GM04504 (cell line): Measurements from ENCODE around the gene USP33.
"Not testable (repeated sequence)": the region's sequence is repeated elsewhere in the genome, so short reads cannot be mapped to it uniquely, and the experiment has no call there.

Experiments used
- DNase-seq: peaks from one replicate; pipeline ENCODE4 v3.0.0-alpha.2; 2012; ENCODE audit warnings: low read depth

Gene USP33

GRCh38 chr1:77739235-77739634 lies 20.4 kb downstream of the USP33 start:
- DNase-seq = no peak

GRCh38 chr1:77732090-77732489 lies 27.6 kb downstream of the USP33 start:
- DNase-seq = no peak

DNA sequence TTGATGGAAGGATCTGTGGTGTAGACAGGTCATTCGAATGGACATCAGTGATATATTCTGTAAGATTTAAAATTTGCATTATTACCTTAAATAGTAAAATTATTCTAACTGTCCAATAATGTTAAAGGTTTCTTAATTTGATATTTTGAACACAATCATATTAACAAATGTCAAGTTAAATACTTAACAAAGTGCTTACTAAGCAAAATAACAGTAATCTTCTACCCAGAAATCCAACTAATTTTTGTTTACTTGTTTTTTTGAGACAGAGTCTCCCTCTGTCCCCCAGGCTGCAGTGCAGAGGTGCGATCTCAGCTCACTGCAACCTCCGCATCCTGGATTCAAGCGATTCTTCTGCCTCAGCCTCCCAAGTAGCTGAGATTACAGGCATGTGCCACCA lies 33.9 kb downstream of the USP33 start:
- DNase-seq = no peak

GRCh38 chr1:77718181-77718580 lies 41.5 kb downstream of the USP33 start:
- no peak for DNase-seq

GRCh38 chr1:77716065-77716464 lies 43.6 kb downstream of the USP33 start:
- DNase-seq = no peak

- no peak for DNase-seq
Observed at GRCh38 chr1:77709727-77710126, 49.9 kb downstream of the USP33 start.

- no peak for DNase-seq
Observed at GRCh38 chr1:77706321-77706720, 53.3 kb downstream of the USP33 start.

- DNase-seq = no peak
Observed at GRCh38 chr1:77704736-77705135, 54.9 kb downstream of the USP33 start.

- not testable (repeated sequence) for DNase-seq
Observed at GRCh38 chr1:77699673-77700072, 60.0 kb downstream of the USP33 start.

DNA sequence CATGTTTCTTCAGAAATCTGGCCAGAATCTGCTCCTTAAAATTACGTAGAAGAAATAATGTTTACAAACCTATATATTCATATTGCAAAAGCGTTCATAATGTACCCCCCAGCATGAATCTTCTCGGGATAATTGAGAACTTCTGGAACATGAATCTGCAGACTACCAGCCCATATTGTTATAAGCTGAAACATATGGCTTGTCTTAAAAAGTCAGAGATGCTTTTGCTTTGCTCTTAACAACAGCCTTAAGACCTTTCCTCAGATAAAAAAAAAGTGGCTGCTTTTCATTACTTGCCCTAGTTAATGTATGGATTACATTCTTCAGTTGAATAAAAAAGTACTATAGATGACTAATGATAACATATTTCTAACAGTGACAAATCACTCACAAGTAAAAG lies 62.2 kb downstream of the USP33 start:
- no peak for DNase-seq

DNA sequence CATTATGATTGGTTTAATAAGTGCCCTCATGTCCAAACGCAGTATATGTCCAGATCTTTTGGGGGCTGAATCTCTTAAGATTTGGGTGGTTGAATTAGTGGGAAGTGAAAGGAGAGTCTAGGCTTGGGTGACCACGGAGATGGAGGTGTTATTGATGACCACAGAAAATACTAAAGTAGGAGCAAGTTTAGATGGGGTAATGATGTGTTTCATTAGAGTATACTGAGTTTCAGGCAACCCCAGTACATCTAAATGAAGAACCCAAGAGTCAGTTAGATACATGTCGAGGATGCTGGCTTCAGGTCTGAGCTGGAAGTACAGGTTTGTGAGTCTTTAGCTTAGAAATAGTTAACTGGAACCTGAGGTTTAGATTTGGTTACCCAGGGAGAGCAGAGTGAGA lies 70.7 kb downstream of the USP33 start:
- no peak for DNase-seq

DNA sequence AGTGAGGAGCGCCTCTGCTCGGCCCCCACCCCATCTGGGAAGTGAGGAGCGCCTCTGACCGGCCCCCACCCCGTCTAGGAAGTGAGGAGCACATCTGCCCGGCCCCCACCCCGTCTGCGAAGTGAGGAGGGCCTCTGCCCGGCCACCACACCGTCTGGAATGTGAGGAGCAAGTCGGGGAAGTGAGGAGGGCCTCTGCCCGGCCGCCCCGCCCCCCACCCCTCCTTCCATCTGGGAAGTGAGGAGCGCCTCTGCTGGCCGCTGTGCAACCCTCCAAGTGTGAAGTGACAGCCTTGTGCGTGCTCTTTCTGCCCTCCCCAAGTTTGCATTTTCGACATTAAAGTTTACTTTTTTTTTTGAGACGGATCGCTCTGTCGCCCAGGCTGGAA lies 72.1 kb downstream of the USP33 start:
- DNase-seq = no peak

DNA sequence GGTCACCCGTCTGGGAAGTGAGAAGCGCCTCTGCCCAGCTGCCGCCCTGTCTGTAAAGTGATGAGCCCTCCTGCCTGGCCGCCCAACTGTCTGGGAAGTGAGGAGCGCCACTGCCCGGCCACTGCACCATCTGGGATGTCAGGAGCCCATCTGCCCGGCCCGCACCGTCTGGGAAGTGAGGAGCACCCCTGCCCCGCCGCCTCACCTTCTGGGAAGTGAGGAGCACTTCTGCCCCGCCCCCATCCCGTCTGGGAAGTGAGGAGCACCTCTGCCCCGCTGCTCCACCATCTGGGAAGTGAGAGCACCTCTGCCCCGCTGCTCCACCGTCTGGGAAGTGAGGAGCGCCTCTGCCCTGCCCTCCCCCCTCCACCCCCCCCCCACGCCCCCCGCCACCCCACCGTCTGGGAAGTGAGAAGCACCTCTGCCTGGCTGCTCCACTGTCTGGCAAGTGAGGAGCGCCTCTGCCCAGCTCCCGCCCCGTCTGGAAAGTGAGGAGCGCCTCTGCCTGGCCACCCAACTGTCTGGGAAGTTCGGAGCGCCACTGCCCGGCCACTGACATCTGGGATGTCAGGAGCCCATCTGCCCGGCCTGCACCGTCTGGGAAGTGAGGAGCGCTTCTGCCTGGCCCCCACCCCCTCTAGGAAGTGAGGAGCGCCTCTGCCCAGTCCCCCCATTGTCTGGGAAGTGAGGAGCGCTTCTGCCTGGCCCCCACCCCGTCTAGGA lies 72.7 kb downstream of the USP33 start:
- DNase-seq = no peak

DNA sequence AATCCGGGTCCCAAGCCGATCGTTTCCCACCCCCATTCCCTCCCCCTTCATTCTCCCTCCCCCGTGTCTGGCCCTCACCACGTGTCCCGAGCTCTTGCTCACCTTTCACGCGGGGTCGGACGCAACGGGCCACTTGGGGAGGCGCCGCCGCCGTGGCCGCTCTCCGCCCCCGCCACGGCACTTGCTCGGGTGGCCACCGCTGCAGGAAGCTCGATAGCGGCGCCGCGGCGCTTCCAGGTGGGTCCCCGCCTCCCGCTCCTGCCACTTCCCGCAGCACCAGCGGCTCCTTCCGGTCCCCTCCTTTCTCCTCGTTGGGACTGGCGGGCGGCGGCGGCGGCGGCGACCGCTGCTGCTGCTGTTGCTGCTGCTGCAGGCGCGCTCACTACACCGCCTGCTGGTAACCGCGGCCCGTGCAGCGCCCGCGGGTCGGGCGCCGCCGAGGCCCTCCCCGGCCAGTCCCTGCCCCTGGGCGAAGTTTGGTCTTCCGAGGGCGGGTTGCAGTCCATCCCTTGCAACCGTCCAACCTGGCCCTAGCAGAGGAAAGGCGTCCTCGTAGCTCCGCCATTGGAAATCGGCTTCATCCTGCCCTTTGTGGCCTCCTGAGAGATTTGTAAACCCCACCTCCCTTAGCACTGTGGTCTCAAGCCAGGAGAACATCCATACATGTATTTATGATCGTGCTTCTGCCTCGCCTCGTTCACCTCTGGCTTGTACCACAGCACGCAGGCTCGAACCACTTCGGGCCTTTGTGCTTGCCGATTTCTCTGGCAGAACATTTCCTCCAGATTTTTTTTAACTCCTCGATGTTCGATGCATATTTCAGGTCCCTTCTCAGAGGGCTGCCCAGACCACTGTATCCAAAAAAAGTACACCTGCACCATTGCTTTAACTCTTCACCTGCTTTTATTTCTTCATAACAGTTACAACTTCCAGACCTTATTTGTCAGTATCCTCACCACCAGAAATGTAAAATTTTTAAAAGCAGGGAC lies 76.2 kb downstream of the USP33 start:
- DNase-seq = peak; percentile 73

DNA sequence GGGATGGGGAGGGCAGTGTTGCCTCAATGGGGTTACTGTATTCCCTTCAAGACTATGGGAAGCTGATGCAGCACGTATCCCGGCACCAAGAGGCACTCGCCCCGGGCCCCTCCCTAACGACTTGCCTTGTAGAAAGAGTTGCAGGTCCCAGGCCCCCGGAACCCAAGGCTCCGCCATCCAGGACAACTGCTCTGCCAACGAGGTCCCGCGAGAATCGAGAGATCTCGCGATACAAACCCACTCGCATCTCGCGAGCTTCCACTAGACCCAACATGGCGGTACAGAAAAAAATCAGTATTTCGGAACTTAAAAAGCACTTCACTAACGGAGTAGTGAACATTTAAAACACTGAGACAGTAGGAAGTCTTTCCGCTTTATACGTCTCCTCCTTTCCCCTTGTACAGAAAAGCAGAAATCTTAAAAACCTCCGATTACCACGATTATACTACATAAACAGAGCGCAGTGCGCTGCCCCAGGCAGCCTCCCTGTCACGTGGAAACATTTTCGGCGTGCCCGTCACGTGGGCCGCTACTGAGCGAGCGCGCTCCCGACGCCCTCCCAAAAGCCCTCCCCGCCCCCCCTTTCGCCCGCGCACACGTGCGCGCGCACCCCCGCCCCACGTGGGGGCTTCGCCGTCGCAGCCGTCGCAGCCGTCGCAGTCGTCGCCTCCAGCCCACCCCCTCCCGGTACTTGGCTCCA lies 77.0 kb downstream of the USP33 start, which contains the start of gene ZZZ3:
Gene ZZZ3 (minus strand): TSS at position 199 of the 700 bp plus-strand sequence. CDS start 49,304 bp downstream, outside the sequence.
- peak; percentile 87 for DNase-seq

- peak; percentile 48 for DNase-seq
Observed at GRCh38 chr1:77680173-77680572, 79.5 kb downstream of the USP33 start.

DNA sequence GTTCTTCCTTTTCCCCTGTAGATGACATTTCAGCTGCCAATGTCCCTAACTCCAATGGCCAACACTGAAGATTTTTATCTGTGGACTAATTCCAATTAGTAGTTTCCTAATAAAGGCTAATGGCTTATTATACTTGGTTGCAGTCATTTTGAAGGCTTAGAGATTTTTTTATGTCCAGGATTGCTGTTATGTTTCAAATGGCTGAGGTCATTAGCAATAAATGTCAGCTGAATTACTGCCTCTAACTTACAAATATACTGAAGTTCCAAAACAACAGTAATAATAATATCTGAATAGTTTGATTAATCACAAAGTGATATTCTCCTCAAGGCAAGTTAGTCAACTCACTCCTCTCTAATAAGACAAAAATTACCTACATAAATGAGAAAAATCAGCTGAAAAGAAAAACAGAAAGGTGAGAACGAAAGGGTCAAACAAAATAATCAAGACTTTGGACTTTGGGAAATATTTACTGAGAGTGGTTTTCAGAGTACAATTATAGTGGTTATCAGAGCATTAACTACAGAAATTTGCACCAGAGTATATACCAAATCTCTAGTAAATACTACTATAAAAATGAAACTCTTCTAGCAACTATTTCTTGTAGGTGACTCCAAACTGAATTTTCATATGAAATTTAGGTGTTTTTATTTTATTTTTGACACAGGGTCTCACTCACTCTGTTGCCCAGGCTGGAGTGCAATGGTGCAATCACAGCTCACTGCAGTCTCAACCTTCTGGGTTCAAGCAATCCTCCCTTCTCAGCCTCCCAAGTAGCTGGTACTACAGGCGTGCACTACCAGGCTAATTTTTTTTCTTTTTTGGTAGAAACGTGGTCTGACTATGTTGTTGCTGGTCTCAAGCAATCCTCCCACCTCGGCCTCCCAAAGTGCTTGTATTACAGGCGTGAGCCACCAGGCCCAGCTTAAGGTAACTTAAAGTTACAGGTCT lies 80.7 kb downstream of the USP33 start:
- no peak for DNase-seq

DNA sequence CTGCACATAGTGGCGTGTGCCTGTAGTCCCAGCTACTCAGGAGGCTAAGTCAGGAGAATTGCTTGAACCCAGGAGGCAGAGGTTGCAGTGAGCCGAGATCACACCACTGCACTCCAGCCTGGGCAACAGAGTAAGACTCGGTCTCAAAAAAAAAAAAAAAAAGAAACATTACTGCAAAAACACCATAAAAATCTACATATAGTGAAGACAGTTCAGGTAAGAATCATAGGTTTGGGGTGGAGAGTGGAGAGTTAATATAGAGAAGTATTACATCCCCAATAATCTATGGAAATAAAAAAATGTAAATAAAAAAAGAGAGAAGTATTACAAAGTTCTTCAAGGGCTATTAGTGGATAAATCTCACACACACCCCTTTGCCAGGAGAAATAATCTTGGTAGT lies 84.8 kb downstream of the USP33 start:
- DNase-seq = not testable (repeated sequence)

- no peak for DNase-seq
Observed at GRCh38 chr1:77673716-77674355, 85.8 kb downstream of the USP33 start.

- no peak for DNase-seq
Observed at GRCh38 chr1:77673030-77673429, 86.6 kb downstream of the USP33 start.

DNA sequence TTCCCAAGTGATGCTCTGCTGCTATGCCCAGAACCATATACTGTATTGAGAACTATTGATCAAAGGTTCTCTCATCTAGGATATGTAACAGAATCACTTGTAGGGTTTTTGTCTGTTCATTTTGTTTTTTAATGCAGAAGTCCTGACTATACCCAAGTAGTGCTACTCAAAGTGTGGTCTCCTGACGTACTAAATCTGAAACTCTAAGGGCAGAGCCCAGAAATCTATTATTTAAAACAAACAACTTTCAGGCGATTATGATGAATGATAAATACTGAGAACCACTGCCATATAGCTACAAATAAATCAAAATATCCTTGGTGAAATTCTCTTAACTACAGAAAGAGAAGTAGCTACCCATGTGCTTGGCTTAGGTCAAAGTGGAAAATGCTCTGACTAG lies 87.3 kb downstream of the USP33 start:
- no peak for DNase-seq
